HG03565 (cell line): ENCODE results near the gene TPPP.
"Not testable (repeated sequence)": the region's sequence is repeated elsewhere in the genome, so short reads cannot be mapped to it uniquely, and the experiment has no call there.

ENCODE experiments used
- ATAC-seq: cut with Tn5 transposase; IDR thresholded peaks from one replicate; pipeline ENCODE4 v1.9.1; 2021; ENCODE audit warnings: mild to moderate bottlenecking, moderate library complexity; ENCODE audit not compliant: unreplicated experiment

TPPP gene

DNA sequence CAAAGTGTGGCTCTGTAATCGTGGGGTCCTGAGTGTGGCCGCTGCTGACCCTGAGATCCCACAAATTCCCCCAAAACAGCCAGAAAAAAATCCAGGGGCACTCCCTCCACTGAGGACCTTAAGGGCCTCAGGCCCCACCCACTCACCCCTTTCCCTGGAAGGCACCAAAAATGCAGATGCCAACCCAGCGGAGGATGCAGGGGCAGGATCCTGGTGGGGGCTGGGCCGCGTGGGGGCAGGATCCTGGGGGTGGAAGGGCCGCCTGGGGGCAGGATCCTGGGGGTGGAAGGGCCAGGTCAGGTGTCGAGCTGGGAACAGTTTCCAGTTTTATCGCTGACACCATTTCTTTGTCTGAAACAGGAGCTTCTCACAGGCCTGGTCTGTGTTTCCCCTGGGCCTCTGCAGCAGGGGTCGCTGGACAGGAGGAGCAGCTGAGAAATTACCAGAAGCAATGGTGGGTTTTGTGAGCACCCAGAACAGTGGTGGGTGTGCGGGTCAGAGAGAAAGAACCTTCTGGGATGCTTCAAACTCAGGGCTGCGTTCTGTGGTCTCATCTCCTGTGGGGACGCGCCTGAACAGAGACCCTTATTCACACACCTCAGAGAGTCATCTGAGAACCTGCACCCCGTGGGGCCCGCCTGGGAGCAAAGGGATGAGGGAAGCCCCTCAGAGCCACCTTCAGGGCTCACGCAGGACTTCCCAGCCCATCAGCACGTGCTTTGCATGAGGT, 13.8 kb downstream of the TPPP start:
- not testable (repeated sequence) for ATAC-seq

DNA sequence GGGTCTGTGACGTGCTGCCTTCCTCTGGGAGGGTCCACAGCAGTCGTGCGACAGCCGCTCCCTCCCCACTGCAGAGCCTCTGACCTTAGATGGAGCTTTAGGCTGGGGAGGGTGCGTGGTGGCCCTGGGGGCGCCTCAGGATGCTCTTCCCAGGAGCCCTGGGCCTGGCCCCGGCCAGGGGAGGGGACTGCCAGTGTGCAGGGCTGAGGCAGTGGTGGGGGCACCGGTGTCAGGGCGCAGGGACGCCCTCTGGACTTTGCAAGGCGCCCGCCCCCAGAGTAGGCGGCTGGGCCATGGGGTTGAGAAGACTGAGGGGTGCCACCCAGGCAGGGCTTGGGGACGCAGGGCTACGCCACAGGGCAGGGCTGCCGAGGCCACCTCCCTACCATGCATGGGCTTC, 14.6 kb downstream of the TPPP start:
- not testable (repeated sequence) for ATAC-seq

DNA sequence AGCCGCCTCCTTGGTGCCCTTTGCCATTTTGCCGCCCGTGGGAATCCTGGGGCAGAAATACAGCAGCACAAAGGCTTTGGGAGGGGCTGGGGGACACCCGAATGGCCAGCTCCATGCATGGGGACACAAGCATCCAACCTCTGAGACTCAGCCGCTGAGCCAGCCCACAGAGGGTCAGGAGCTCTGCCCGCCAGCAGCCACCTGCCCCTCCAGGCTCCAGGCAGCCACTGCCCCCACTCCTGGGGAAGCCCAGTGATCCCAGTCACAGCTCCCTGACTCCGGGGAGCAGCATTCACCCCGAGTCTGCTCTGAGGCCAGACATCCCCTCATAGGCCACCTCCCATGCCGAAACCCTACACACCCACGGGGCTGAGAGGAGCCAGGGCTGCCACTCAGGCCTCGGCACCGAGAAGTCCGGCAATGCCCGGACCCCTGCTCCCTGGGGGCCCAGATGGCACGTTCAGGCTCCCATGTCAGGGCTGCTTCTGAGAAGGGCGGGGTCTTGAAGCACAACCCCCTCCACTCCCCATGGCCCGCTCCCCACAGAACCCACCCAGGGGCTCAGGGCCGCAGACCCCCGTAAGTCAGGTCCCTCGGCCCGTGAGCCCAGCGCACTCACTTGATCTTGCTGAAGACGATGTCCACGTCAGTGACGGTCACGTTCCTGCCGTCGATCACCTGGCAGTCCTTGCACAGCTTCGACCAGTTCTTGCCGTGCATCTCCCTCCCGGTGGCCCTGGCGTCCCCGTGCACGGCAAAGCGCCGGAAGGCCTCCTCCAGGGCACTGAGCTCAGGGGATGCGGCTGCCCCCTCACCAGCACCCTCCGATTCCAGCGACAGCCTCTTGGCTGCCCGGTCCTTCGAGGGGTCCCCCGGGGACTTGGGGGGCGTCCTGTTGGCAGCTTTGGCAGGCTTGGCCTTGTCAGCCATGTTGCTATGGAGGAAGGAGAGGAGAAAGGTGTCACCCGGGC, 15.7 kb downstream of the TPPP start:
- no peak for ATAC-seq

DNA sequence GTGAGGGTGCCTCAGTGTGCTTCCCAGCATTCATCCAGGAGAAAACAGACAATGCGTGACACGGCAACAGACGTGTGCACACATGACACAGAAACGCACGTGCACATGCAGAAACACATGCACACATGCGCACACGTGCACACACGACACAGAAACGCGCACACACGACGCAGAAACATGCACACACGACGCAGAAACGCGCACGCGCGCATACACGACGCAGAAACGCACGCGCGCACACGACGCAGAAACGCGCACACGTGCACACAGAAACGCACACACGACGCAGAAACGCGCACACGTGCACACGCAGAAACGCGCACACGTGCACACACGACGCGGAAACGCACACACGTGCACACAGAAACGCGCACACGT, 16.5 kb downstream of the TPPP start:
- no peak for ATAC-seq

DNA sequence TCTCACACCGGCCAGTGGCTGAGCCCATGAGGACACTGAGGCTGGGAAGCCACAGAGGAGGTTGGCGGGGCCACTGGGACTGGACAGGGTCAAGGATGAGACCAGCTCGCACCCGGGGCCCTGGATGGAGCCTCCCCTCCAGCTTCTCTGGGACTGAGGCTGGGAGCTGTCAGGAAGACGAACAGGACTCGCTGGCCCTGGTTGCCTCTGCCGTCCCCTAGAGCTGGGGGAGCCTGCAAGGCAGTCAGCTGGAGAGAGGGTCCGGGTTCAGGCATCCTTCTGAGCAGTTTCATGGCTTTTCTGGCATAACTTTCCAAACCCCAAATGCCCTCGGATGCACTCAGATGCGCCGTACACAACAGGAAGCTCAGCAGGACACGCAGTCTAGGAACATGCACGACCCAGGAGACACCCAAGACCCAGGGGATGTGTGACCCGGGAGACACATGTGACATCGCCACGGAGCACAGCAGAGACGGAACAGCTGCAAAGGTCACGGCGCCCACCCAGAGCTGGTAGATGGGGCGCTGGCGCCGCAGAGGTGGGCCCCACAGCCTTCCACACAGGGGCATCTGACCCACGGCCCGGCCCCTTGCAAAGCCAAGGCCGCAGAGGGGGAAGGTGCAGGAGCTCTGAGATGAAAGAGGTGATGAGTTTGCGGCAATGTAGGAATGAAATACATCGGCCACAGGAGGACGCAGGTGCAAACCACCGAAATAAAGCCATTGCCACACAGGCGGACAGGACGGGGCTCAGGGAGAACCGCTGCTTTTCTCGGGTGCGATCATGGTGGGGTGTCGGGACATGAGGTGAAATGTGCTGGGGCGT, 17.1 kb downstream of the TPPP start:
- no peak for ATAC-seq

DNA sequence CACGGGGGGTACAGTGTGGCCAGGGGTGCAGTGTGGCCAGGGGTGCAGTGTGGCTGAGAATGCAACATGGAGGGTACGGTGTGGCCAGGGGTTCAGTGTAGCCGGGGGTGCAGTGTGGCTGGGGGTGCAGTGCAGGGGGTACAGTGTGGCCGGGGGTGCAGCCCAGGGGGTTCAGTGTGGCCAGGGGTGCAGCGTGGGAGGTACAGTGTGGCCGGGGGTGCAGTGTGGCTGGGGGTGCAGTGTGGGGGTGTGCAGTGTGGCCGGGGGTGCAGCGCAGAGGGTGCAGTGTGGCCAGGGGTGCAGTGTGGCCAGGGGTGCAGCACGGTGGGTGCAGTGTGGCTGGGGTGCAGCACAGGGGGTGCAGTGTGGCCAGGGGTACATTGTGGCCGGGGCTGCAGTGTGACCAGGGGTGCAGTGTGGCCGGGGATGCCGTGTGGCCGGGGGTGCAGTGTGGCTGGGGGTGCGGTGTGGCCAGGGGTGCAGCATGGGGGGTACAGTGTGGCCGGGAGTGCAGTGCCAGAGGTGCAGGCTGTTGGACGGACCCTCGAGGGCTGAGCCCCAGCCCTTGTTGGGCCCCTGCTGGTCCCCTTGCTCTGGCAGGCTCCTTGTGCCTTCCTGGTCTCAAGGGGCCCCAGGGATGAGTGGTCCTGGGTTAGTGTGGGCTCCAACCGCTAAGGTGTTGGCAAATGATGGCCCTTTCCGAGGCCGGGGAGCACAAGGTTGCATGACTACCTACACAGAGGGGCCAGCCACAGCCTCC, 17.9 kb downstream of the TPPP start:
- no peak for ATAC-seq

DNA sequence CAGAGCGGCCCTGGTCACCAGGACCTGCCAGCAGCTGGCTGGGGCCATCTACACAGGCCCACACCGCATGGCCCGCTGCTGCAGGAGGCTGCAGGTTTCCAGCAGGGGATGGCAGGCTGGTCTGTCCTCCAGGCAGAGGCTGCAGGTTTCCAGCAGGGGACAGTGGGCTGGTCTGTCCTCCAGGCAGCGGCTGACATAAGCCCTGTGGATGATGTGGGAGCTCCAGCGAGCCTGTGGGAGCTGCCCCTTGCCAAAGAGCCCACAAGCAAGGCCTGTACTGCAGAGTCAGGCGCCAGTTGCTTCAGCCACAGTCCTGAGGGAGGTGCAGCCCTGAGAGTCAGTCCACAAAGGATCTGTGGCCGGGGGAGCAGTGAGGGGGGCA, 18.5 kb downstream of the TPPP start:
- ATAC-seq: no peak

DNA sequence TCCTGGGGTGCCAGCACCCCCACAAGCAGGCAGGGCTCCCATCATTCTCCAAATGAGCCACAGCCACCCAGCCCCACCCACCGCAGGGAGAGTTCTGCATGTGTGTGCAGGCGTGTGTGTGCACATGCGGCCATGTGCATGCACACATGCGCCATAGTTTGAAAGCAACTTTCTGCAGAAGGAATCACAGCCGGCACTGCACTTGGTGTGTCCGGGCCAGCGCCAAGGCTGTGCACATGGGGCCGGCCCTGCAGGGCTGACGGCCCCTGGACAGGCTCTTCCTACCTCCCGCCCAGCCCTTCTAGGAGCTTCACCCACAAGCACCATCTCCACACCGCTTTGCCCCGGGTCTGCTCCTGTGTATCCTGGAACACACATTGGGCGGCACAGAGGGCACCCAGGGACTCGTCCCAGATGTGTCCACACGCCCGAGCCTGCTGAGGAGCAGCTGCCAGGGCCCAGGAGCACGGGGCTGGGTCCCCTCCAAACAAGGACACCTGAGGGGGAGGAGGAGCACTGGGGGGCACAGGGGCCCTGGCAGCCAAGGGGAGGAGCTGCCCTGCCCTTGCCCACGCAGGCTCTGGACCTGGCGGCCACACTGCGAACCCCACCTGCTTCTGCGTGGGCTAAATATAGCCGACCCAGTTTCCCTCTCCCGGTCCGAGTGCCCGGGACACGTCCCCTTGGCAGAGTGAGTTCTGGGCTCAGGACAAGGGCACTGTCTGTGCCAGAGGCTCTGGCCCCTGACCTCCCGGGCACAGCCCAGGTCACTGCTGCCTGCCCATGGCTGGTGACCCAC, 19.1 kb downstream of the TPPP start:
- no peak for ATAC-seq

DNA sequence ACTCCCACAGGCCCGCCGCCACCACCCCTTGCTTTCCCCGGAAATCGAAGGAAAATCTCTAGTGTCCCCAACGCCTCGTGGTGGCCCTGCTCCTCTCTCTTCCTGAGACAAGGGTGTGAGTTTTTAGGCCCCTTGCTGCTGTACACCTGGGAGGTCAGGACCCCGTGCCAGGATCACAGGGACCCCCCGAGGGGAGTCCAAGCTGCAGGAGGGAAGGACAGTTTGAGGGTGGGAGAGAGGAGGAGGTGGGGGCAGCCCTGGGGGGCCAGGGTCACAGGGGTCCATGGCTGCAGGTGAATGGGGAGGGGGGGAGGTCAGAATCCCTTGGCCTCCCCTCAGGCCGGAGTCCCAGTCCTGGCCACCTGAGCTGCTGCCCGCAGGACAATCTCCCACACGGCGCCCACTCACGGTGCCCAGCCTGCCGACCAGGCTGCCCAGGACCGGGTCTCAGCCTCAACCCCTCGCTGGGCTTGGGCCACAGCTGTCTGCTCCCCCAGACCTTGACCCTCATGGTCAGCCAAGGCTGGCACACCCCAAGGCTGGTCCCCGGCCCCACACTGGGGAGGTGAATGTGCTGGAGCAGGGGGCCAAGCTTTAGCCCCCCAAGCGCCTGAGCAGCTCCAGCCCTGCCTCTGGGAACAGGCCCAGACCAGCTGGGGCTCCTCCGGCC, 19.9 kb downstream of the TPPP start:
- no peak for ATAC-seq

DNA sequence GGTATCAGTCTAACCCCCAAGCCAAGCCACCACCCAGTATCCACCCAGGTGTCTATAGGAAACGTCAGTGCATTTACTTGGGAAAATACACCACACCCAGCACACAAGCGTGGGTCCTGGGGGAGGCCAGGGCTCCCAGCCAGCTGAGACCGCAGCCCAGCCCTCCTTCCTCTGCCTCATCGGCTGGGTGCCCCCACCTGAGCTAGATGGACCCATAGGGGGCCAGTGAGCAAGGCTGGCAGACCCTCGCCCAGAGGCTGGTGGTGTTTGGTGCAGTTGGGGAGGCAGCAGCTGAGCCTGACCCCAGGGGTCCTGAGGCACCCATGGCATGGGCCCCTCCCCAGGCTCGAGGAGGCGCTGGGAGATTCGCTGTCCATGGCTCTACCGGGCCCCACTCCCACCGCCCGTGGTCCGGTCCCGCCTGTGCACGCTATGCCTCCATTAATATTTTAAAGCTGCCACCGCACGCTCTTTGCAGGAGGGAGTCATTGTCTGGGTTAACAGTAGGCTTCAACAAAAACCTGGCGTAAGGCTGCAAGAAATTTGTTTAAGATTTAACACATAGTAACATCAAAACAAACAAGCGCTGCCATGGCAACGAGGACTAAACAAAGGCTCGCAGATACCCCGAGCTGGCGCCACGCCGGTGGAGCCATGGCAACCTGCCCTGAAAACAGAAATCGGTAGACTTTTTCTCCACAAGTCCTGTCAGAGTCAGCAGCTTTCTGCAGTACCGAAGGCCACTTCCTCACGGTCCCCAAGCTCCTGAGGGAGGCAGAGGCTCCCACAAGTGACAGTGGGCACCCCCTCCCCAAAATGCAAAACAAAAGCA, 20.6 kb downstream of the TPPP start:
- ATAC-seq: no peak

DNA sequence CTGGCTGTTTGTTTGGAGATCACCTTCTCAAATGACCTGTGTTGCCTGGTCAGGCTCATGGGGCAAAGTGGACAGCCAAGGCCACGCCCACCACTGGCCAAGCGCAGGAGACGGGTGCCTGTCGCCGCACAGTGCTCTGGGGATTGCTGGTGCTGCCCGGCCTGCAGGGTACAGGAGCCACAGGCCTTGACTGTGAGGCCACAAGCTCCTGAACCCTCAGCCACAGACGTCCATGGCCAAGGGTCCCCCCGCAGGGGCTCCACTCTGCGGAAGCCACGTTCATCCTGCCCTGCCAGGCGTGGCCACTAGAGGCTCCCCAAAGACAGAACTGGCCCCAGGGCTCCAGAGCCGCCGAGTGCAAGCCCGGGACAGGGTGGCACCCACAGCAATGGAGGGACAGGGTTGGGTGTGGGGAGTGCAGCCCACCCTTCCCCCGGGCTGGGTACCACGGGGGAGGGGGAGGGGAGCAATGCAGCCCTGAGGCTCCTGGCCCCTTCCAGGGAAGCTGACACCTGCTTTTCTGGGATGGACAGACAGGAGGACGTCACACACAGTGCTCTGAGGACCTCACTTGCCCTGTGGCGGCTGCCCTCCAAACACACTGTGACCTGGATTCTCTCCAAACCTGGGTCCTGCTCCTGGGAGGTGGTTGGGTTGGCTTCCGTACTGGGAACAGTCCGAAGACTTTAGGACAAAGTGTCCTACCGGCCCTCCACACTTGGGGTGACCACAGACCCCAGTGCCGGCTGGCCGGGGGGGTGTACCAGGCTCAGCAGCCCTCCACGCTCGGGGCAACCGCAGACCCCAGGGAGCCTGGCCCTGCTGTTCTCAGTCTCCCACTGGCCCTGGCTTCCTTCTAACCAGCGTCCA, 21.5 kb downstream of the TPPP start:
- peak; percentile 51 for ATAC-seq

DNA sequence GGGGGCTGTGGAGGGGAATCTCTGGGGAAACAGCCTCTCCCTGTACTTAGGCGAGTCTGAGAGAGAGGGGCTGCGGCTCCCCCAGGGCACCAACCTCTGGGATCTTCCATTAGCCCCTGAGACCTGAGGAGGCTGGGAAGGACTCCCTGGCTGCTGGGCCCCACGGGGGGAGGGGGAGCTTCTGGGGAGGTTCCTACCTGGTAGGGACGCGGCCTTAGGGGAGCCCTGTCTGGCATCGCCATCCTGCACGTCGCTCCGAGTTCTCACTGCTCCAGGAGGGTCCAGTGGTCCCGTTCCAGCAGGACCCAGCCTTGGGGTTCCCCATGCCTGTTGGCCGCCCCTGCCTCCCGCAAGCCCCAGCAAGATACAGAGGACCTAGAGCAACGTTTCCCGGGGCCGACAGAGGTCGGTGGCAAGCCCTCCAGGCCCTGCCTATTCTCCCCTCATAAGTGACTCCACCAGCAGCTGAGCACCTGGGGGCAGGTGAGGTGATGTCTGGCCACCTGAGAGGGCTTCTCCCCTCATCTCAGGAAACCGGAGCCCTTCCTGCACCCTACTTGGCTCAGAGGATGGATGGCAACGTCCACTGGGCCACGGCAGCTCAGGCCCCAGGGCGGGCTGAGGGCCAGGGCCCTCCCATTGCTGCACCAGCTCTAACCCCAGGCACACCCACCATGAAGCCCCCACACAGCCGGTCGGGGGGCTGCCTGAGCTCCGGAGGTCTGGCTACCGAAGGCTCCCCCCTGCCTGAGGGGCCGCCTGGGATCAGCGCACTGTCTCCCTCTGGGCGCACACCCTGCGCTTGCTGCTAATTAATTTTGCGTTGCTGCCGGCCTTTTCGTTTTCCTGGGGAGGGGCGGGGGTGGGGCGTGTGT, 22.5 kb downstream of the TPPP start:
- ATAC-seq: no peak

DNA sequence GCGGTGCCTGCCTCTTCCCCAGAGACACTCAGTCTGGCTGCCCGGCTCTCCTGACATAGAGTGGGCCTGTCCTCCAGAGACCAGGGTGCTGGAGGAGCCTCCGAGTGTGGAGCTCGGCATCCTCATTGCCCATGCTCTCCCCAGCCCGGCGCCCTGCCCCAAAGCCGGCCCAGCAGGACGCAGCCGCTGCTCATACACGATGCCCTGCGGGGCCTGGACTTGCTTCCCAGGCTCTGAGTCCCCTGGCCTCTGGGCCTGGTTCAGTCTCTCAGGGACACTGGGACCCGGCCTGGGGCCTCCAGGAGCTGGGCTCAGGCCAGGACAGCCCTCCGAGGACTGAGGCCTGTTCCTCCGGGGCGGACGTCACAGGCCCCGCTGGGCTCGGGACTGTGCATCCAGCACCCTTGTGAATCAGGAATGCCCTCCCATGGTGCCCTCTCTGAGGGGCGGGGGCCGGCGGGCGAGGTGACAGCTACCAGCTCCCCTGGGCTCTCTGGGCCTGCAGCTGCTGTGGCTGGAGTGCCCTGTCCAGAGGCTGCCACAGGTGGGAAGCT, 23.2 kb downstream of the TPPP start:
- no peak for ATAC-seq

DNA sequence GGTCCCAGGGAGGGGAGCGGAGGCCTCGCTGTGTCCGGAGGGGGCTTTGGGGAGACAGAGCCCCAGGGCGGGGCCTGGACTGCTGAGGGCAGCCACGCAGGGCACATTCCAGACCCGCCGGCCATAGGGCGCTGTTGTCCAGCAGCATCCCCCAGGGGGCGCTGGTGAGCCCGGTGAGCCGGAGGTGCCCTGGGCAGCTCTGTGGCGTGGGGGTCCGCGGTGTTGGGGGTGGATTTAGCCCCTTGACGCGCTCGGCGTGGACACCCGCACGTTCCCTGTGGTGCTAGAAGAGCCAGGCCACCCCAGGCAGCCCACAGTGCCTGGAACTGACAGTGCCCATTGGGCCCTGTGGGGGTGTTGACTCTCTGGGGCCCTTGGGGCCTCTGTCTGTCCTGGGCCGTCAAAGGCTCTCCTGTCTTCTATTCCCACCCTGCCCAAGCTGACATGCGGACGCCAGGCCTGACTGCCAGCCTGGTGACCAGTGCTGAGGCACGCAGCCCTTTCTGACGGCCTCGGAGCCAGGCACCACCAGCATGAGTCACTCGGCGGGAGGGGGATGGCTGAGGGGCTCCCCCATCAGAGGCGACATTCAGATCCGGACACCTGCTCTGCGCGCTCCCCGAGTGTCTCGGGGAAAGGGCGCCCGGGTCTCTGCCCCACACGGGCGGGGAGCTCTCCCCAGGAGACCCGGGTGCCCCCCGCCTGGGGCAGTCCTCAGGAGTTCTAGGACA, 23.9 kb downstream of the TPPP start:
- ATAC-seq: no peak

DNA sequence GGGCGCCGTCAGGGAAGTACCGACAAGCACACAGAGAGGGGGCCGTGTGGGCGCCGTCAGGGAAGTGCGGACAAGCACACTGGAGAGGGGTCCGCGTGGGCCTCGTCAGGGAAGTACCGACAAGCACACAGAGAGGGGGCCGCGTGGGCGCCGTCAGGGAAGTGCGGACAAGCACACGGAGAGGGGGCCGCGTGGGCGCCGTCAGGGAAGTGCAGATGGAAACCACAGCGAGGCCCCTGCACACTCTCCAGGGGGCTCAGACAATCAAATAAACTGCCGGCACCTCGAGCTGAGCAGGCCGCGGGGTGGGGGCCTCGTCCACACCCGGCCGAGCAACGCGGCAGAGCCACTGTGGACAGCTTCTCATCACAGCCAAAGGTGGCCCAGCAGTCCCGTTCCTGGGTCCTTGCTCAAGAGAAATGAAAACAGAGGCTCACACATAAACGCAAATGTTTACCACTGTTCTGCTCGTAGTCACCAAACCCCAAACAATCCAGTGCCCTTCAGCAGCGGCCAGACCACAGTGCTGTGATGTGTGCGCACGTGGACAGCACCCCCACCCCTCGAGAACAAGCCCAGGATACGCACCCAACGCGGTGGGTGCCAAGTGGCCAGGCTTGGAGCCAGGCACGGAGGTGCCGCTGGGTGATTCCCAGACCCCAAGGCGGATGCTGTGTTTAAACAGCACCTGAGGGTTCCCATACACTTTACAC, 24.7 kb downstream of the TPPP start:
- ATAC-seq: no peak
